ENCODE data around the gene RUSF1. TPM values are rescaled to one million over a fixed set of nuclear protein-coding genes. Genes with fewer than 3 reads are reported as not detected.

RUSF1 gene
- total and polyA plus RNA-seq, 9 of the 15 experiments (the other 6 are each of a cell fraction or from before 2014, with no cell fraction given), result 0.80 to 52.8 (median 27.6) TPM

DNA sequence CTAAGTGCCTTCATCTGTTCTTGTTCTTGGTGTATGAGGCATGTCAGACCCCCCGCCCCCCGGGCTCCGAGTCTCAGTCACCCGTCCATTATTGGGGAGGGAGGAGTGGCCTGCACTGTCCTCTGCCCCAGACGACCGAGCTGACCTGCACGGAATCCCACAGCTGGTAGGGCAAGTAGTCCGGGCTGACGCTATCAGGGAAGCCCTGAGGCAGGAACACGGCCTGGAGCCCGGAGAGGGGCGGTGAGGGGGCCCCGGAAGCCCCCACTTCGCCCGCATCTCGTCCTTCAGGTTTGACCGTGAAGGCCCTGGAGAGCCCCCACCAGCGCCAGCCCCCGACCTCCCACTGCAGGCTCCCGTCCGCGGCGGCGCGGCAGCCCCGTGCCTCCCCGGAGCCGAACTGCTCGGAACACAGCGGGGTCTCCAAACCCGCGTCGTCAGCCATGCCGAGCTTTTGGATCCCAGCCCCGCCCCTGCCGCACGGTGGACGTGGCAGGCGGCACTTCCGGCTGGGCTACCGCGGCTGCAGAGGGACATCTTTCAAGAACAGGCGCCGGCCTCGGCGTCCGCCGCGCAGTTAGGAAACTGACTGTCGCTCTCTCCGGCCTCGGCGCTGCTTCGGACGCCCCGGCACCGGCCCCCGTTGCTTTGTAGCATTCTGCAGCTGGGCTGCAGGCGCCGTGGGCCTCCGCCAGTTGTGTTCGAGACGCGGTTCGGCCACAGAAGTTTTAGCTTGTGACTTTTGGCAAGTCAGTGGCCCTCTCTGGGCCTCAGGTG is at the start of gene RUSF1 (continued):
- TF ChIP-seq ZNF699 (CRISPR knock-in tag; IDR thresholded peaks at IDR 0.05; ENCODE audit: insufficient replicate concordance) (no peak), ZNF316 (IDR thresholded peaks at IDR 0.05) (no peak), ZC3H8 (IDR thresholded peaks at IDR 0.05) (no peak), ID3 (CRISPR knock-in tag; IDR thresholded peaks at IDR 0.05) (no peak), ID3 (tag; IDR thresholded peaks at IDR 0.05) (0 out of 2 replicates have a peak, but pooled peaks have one; percentile 59), GTF2A2 (tag; IDR thresholded peaks at IDR 0.05) (no peak), NONO (IDR thresholded peaks at IDR 0.05; ENCODE audit: low read depth in 2 of 2, low read length in 1 of 2) (peak; percentile 29 to 83; a peak in 2 of 4 replicates), DMBX1 (CRISPR knock-in tag; IDR thresholded peaks at IDR 0.05; ENCODE audit: borderline replicate concordance) (no peak), POLR2B (IDR thresholded peaks at IDR 0.05; ENCODE audit: low read depth, partially characterized antibody) (peak; percentile 78), CSDE1 (IDR thresholded peaks at IDR 0.05) (no peak), MEF2D (tag; conservative IDR thresholded peaks at IDR 0.05; ENCODE audit: low read depth) (no peak), DACH1 (IDR thresholded peaks at IDR 0.05; ENCODE audit: partially characterized antibody) (peak; percentile 38), MYC (IDR thresholded peaks at IDR 0.05; ENCODE audit: low read depth, low read length) (peak; percentile 94), MYC (CRISPR knock-in tag; IDR thresholded peaks at IDR 0.05; ENCODE audit: borderline replicate concordance, low read depth) (no peak; the same call in 1 of the 2 replicates), MXI1 (IDR thresholded peaks at IDR 0.05; ENCODE audit: low read depth, low read length) (0 out of 2 replicates have a peak, but pooled peaks have one; percentile 44), CBFA2T3 (IDR thresholded peaks at IDR 0.05) (no peak), RBM34 (IDR thresholded peaks at IDR 0.05; ENCODE audit: borderline replicate concordance, insufficient read depth, low read length) (0 out of 2 replicates have a peak, but pooled peaks have one; percentile 78), ZC3H11A (IDR thresholded peaks at IDR 0.05; ENCODE audit: low read depth, low read length) (no peak), MAFG (tag; conservative IDR thresholded peaks at IDR 0.05) (no peak), SLC30A9 (CRISPR knock-in tag; IDR thresholded peaks at IDR 0.05) (no peak)
- TF ChIP-seq, protein P1, sequence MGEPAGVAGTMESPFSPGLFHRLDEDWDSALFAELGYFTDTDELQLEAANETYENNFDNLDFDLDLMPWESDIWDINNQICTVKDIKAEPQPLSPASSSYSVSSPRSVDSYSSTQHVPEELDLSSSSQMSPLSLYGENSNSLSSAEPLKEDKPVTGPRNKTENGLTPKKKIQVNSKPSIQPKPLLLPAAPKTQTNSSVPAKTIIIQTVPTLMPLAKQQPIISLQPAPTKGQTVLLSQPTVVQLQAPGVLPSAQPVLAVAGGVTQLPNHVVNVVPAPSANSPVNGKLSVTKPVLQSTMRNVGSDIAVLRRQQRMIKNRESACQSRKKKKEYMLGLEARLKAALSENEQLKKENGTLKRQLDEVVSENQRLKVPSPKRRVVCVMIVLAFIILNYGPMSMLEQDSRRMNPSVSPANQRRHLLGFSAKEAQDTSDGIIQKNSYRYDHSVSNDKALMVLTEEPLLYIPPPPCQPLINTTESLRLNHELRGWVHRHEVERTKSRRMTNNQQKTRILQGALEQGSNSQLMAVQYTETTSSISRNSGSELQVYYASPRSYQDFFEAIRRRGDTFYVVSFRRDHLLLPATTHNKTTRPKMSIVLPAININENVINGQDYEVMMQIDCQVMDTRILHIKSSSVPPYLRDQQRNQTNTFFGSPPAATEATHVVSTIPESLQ (CRISPR knock-in tag; IDR thresholded peaks at IDR 0.05), result peak; percentile 57; the same call in 1 of the 2 replicates
- TF ChIP-seq, protein P2, sequence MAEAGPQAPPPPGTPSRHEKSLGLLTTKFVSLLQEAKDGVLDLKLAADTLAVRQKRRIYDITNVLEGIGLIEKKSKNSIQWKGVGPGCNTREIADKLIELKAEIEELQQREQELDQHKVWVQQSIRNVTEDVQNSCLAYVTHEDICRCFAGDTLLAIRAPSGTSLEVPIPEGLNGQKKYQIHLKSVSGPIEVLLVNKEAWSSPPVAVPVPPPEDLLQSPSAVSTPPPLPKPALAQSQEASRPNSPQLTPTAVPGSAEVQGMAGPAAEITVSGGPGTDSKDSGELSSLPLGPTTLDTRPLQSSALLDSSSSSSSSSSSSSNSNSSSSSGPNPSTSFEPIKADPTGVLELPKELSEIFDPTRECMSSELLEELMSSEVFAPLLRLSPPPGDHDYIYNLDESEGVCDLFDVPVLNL (CRISPR knock-in tag; IDR thresholded peaks at IDR 0.05; ENCODE audit: low read depth), result no peak
- TF ChIP-seq, protein P3, sequence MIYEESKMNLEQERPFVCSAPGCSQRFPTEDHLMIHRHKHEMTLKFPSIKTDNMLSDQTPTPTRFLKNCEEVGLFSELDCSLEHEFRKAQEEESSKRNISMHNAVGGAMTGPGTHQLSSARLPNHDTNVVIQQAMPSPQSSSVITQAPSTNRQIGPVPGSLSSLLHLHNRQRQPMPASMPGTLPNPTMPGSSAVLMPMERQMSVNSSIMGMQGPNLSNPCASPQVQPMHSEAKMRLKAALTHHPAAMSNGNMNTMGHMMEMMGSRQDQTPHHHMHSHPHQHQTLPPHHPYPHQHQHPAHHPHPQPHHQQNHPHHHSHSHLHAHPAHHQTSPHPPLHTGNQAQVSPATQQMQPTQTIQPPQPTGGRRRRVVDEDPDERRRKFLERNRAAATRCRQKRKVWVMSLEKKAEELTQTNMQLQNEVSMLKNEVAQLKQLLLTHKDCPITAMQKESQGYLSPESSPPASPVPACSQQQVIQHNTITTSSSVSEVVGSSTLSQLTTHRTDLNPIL (CRISPR knock-in tag; IDR thresholded peaks at IDR 0.05), result no peak
- TF ChIP-seq, protein P4, sequence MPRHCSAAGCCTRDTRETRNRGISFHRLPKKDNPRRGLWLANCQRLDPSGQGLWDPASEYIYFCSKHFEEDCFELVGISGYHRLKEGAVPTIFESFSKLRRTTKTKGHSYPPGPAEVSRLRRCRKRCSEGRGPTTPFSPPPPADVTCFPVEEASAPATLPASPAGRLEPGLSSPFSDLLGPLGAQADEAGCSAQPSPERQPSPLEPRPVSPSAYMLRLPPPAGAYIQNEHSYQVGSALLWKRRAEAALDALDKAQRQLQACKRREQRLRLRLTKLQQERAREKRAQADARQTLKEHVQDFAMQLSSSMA (CRISPR knock-in tag; IDR thresholded peaks at IDR 0.05), result no peak

Measured in K562 (cell line).